Choroid plexus epithelial cell (primary cell): Measurements from ENCODE around the gene TMEM131.

Experiments used
- DNase-seq: peaks from one replicate; pipeline ENCODE4 v3.0.0-alpha.2; 2010; ENCODE audit warnings: low read depth
- H3K4me3 ChIP-seq: 2 replicates; pipeline ENCODE4 v1.5.1; 2011; ENCODE audit warnings: low read depth, mild to moderate bottlenecking, control low read depth, low read length, moderate library complexity
- TF ChIP-seq, protein P1 (sequence below): conservative IDR thresholded peaks from 2 replicates; pipeline ENCODE4 v1.5.1; 2011; ENCODE audit warnings: low read depth, mild to moderate bottlenecking, control low read depth, inconsistent platforms, low read length, moderate library complexity

The TMEM131 gene

DNA sequence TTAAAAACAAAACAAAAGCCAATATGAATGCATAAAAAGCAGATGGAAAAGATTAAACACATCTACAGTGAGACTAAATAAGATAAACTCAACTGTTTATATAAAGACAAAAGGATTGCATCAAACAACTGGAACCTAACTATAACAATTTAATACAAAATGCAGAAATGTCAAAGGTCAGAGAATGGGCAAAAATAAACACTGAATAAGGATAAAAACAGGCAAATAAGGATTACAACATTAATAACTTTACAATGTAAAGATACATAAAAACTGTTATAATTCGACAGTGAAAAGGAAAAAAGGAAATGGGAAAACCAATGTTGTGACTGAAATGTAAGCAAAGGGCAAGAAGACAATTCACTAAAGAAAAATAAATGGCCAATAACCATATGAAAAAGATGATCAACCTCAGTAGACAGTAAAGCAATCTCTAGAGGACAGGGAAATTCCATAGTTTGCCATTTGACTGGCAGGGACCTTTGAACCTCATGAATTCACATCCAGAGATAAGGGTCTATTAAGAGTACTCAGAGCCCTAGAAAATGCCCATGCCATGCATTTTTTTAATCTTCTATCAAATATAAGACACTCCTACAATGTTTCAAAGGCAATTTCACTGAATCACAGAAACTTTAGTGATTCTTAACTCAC lies 83.7 kb downstream of the TMEM131 start:
- TF ChIP-seq, protein P1, sequence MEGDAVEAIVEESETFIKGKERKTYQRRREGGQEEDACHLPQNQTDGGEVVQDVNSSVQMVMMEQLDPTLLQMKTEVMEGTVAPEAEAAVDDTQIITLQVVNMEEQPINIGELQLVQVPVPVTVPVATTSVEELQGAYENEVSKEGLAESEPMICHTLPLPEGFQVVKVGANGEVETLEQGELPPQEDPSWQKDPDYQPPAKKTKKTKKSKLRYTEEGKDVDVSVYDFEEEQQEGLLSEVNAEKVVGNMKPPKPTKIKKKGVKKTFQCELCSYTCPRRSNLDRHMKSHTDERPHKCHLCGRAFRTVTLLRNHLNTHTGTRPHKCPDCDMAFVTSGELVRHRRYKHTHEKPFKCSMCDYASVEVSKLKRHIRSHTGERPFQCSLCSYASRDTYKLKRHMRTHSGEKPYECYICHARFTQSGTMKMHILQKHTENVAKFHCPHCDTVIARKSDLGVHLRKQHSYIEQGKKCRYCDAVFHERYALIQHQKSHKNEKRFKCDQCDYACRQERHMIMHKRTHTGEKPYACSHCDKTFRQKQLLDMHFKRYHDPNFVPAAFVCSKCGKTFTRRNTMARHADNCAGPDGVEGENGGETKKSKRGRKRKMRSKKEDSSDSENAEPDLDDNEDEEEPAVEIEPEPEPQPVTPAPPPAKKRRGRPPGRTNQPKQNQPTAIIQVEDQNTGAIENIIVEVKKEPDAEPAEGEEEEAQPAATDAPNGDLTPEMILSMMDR: no peak
- no peak for DNase-seq
- no peak overlapping the region for H3K4me3 ChIP-seq

DNA sequence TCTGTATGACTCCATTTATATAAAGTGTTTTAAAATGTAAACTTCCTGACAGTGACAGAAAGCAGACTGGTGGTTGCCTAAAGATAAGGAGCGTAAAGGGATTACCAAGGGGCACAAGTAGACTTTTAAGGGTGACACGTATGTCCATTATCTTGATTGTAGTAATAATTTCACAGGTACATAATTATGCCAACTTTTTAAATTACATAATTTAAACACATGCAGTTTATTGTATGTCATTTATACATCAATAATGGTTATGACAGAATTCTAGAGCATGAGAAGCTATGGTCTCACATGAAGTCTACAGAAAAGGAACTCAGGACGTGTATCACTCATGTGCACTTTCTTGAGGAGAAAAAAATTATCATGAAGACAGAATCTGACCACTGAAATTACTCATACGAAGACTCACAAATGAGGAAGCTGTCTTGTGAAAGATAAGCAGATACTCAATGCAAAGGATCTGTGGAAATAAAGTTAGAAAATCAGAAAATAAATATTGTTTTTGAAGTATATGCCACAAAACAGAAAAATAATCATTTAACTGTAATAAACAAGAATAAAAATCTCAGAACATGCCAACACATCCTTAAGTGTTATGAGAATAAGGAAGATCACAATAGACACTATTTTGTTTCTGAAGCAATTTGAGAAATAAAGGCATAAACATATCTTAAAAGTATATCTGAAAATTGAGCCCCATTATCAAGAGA lies 84.4 kb downstream of the TMEM131 start:
- TF ChIP-seq, protein P1: no peak
- H3K4me3 ChIP-seq: no peak overlapping the region
- peak; percentile 62 for DNase-seq

DNA sequence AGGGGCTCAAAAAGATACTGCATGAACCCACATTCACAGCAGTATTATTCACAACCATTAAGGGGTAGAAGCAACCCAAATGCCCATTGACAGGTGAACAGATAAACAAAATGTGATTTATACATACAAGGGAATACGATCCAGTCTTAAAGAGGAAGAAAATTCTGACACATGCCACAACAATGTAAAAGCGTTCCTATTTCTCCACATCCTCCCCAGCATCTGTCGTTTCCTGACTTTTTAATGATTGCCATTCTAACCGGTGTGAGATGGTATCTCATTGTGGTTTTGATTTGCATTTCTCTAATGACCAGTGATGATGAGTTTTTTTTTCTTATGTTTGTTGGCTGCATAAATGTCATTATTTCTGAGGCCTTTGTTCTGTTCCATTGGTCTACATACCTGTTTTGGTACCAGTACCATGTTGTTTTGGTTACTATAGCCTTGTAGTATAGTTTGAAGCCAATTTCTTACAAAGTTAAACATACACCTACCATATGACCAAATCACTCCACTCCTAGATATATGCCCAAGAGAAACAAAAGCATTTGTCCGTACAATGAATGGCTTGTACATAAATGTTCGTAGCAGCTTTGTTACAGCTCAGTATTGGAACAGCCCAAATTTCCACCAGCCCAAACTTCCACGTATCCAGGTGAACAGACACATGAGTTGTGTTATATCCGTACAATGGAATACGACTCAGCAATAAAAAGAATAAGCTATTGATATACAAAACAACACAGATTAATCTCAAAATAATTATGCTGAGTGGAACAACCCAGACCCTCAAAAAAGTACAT lies 85.1 kb downstream of the TMEM131 start:
- TF ChIP-seq, protein P1: no peak
- DNase-seq: no peak
- H3K4me3 ChIP-seq: no peak overlapping the region

DNA sequence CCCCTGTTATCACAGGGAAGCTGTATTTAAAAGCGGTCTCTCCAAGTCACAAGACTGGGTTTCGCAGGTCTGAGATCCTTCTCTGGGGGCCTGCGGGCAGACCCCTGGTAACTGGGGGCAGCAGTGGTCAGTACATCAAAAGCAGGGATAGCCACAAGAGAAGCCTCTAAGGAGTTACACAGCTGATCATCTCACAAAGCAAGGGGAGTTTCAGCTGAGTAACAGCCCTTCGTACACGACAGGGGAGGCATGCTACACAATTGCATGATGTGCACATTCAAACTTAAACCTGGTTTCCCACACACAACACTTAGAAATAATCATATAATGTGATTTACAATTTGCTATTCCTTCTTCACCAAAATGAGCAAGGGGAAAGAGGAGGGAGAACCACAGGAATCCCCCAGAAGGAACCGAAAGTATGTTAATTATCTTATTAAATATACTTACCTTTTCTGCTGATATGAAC lies 87.5 kb downstream of the TMEM131 start:
- DNase-seq: no peak
- H3K4me3 ChIP-seq: no peak overlapping the region
- TF ChIP-seq, protein P1: no peak

DNA sequence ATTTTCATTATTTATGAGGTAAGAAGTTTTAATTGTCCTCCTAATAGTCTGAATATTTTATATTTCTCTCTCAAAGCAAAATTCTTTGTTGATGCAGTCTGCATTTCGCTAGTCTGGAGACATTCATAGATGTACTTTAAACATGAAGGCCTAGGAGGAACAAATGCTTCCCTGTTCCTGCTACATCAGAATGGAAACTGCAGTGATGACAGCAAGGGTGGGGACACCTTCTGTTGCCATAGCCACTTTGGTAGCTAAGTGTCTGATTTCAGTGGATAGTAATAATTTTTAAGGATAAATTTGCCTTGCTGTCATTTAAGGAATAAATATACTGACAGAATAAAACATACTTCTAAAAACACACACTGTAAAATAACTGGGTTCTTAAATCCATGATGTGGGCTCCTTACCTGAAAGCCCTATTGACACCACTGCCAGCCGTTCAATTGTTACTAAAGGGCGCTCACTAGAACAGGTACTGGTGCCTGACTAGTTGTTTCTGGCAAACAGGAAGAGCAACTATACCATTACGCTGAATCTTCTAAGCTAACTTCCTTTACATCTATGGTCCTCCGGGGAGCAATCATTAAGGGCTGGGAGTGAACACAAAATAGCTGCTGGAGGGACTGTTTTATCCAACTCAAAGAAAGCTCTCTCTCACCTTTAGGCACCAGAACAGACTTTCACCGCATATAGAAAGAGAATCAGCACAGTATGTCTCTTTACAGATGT lies 88.2 kb downstream of the TMEM131 start:
- H3K4me3 ChIP-seq: no peak overlapping the region
- no peak for DNase-seq
- TF ChIP-seq, protein P1: no peak

DNA sequence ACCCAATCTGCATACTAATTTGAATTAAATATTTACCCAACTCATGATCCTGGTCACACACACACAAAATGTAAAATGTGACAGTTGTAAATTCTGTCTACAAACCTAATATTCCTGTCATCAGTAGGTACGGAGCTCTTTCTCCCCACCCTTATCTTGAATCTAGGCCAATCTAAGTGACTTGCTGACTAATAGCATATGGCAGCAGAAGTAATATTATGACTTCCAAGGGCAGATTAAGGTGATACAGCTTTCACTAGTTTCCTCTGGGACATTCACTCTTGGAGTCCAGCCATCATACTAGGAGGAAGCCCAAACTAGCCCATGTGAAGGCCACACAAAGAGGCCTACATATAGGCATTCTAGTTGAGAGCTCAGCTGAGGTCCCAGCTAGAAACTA lies 89.4 kb downstream of the TMEM131 start:
- peak; percentile 6 for DNase-seq

More for the DNA sequence above, 89.4 kb downstream of the TMEM131 start:
- TF ChIP-seq, protein P1: no peak
- no peak overlapping the region for H3K4me3 ChIP-seq
